Measurements from ENCODE around the gene INSYN2A. TPM values are rescaled to one million over a fixed set of nuclear protein-coding genes. Genes with fewer than 3 reads are reported as not detected.

INSYN2A gene
- total RNA-seq, 1 donor from 2014 or later, result not detected

DNA sequence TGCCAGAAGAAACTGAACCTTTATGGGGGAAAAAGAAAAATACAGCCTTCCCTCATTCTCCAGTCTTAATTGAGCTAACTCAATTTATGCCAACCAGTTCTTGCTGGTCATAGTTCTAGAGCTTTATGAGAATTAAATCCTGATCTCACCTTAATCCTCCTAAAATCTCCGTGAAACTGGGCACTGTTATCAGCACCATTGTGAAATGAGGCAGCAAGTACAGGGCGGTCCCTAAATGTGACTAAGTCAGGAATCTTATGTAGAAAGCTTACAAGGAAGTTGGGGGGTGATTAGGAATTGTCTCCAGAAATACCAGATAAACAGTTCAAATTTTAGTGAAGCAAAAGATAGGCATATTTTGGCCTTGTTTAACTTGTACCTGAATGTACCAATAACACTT lies 10.7 kb upstream of the INSYN2A start:
- TF ChIP-seq, protein P1, sequence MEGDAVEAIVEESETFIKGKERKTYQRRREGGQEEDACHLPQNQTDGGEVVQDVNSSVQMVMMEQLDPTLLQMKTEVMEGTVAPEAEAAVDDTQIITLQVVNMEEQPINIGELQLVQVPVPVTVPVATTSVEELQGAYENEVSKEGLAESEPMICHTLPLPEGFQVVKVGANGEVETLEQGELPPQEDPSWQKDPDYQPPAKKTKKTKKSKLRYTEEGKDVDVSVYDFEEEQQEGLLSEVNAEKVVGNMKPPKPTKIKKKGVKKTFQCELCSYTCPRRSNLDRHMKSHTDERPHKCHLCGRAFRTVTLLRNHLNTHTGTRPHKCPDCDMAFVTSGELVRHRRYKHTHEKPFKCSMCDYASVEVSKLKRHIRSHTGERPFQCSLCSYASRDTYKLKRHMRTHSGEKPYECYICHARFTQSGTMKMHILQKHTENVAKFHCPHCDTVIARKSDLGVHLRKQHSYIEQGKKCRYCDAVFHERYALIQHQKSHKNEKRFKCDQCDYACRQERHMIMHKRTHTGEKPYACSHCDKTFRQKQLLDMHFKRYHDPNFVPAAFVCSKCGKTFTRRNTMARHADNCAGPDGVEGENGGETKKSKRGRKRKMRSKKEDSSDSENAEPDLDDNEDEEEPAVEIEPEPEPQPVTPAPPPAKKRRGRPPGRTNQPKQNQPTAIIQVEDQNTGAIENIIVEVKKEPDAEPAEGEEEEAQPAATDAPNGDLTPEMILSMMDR (IDR thresholded peaks at IDR 0.05), result no peak
- no peaks in the 10 kb centered on the region for H3K4me1 ChIP-seq
- H3K27ac ChIP-seq, result no peak overlapping the region
- H3K9me3 ChIP-seq, result no peaks in the 10 kb centered on the region
- intact Hi-C loops (cut with DNase I), result no loop called here
- DNase-seq (ENCODE audit: low spot score in 2 of 2), result no peak
- no peak overlapping the region for H3K4me3 ChIP-seq
- H3K27me3 ChIP-seq, result no peaks in the 10 kb centered on the region
- peaks cover 0 to 4% of the 10 kb centered on the region in 2 donors for H3K36me3 ChIP-seq

GRCh38 chr10:127203067-127203466 lies 6.7 kb upstream of the INSYN2A start:
- intact Hi-C loops (cut with DNase I), result no loop called here
- Histone ChIP-seq H3K4me3 (no peak overlapping the region), H3K9me3 (no peaks in the 10 kb centered on the region), H3K27ac (no peak overlapping the region), H3K4me1 (no peaks in the 10 kb centered on the region), H3K36me3 (peaks cover 0 to 4% of the 10 kb centered on the region in 2 donors), H3K27me3 (no peaks in the 10 kb centered on the region)
- TF ChIP-seq, protein P1 (IDR thresholded peaks at IDR 0.05), result no peak
- no peak for DNase-seq (ENCODE audit: low spot score in 2 of 2)

GRCh38 chr10:127200646-127201045 lies 4.3 kb upstream of the INSYN2A start:
- peaks cover under 1 to 3% of the 10 kb centered on the region in 2 donors for H3K4me1 ChIP-seq
- H3K9me3 ChIP-seq, result no peaks in the 10 kb centered on the region
- no peak for DNase-seq (ENCODE audit: low spot score in 2 of 2)
- TF ChIP-seq, protein P1 (IDR thresholded peaks at IDR 0.05), result no peak
- no peak overlapping the region for H3K27ac ChIP-seq
- H3K27me3 ChIP-seq, result no peaks in the 10 kb centered on the region
- H3K4me3 ChIP-seq, result no peak overlapping the region
- peaks cover 0 to 4% of the 10 kb centered on the region in 2 donors for H3K36me3 ChIP-seq
- intact Hi-C loops (cut with DNase I), result no loop called here

GRCh38 chr10:127198721-127199120 lies 2.3 kb upstream of the INSYN2A start:
- TF ChIP-seq, protein P1 (IDR thresholded peaks at IDR 0.05), result no peak
- Histone ChIP-seq H3K27me3 (no peaks in the 10 kb centered on the region), H3K27ac (no peak overlapping the region), H3K9me3 (no peaks in the 10 kb centered on the region), H3K4me3 (no peak overlapping the region), H3K4me1 (peaks cover 10 to 11% of the 10 kb centered on the region in 2 donors), H3K36me3 (no peaks in the 10 kb centered on the region)
- no peak for DNase-seq (ENCODE audit: low spot score in 2 of 2)
- intact Hi-C loops (cut with DNase I), result no loop called here

GRCh38 chr10:127198307-127198706 lies 1.9 kb upstream of the INSYN2A start:
- H3K36me3 ChIP-seq, result no peaks in the 10 kb centered on the region
- H3K27ac ChIP-seq, result no peak overlapping the region
- H3K4me3 ChIP-seq, result no peak overlapping the region
- H3K27me3 ChIP-seq, result no peaks in the 10 kb centered on the region
- TF ChIP-seq, protein P1 (IDR thresholded peaks at IDR 0.05), result no peak
- H3K9me3 ChIP-seq, result no peaks in the 10 kb centered on the region
- H3K4me1 ChIP-seq, result peaks cover 10 to 11% of the 10 kb centered on the region in 2 donors
- intact Hi-C loops (cut with DNase I), result no loop called here
- no peak for DNase-seq (ENCODE audit: low spot score in 2 of 2)

- TF ChIP-seq, protein P1 (IDR thresholded peaks at IDR 0.05), result no peak
- no peaks in the 10 kb centered on the region for H3K9me3 ChIP-seq
- no peak for DNase-seq (ENCODE audit: low spot score in 2 of 2)
- H3K4me1 ChIP-seq, result peaks cover 10 to 11% of the 10 kb centered on the region in 2 donors
- H3K36me3 ChIP-seq, result no peaks in the 10 kb centered on the region
- H3K27ac ChIP-seq, result no peak overlapping the region
- no peaks in the 10 kb centered on the region for H3K27me3 ChIP-seq
- intact Hi-C loops (cut with DNase I), result no loop called here
- peak overlapping the region in 1 of 2 donors; percentile 67 for H3K4me3 ChIP-seq
Measured at GRCh38 chr10:127197154-127197432, 702 bp upstream of the INSYN2A start.

Data from ascending aorta (tissue), 2 donors.